ENCODE data around the gene HYCC1. TPM values are rescaled to one million over a fixed set of nuclear protein-coding genes. Genes with fewer than 3 reads are reported as not detected.

Gene HYCC1
- total RNA-seq, 1 experiment from 2014 or later: 28.2 TPM

GRCh38 chr7:23020742-23021401, 6.9 kb upstream of the HYCC1 start:
- peak overlapping the region; percentile 70 for H2AFZ ChIP-seq
- H3K9me2 ChIP-seq (ENCODE audit: insufficient read depth): no peaks in the 10 kb centered on the region
- H3K79me2 ChIP-seq (ENCODE audit: low read depth): no peaks in the 10 kb centered on the region
- no TSS peak for BruUV-seq (replicated peaks)
- no peak overlapping the region for H3K4me3 ChIP-seq
- peak overlapping the region; percentile 62 for H3K4me2 ChIP-seq
- intact Hi-C loops (cut with micrococcal nuclease; ENCODE audit: unreplicated experiment): no loop called here
- POLR2A ChIA-PET (ENCODE audit: unreplicated experiment): interaction anchor here (0.6 kb wide), 1 partner anchor 396 kb away, joined by 38 read pairs; no protein-coding TSS in a partner anchor
- peaks cover 21% of the 10 kb centered on the region for H3K4me1 ChIP-seq (replicated peaks; ENCODE audit: insufficient read depth)
- CTCF ChIA-PET: interaction anchor here (0.7 kb wide), 2 partner anchors 34 to 301 kb away, joined by 3 to 5 read pairs; no protein-coding TSS in a partner anchor
- DNase-seq: peak; percentile 34 to 94
- TF ChIP-seq EZH2 (IDR thresholded peaks at IDR 0.05; ENCODE audit: low read depth): no peak
- TF ChIP-seq CTCF (conservative IDR thresholded peaks at IDR 0.05): no peak
- peaks cover 8% of the 10 kb centered on the region; the same call in 1 of the 2 replicates for H3K9me3 ChIP-seq (ENCODE audit: insufficient read depth, low read depth)
- H3K27ac ChIP-seq: peak overlapping the region; percentile 84
- no peaks in the 10 kb centered on the region for H3K27me3 ChIP-seq (ENCODE audit: insufficient read depth, low read depth)
- no peaks in the 10 kb centered on the region for H4K20me1 ChIP-seq (ENCODE audit: insufficient read depth)
- H3K36me3 ChIP-seq (ENCODE audit: low read depth): no peaks in the 10 kb centered on the region
- peaks cover 17% of the 10 kb centered on the region; the same call in 1 of the 2 replicates for H3F3A ChIP-seq (ENCODE audit: insufficient read depth, low read depth)

GRCh38 chr7:23018750-23019149, 4.8 kb upstream of the HYCC1 start:
- Histone ChIP-seq H3K27me3 (ENCODE audit: insufficient read depth, low read depth) (no peaks in the 10 kb centered on the region), H3K4me3 (no peak overlapping the region), H3K4me1 (replicated peaks; ENCODE audit: insufficient read depth) (peaks cover 21% of the 10 kb centered on the region), H2AFZ (no peak overlapping the region), H3K36me3 (ENCODE audit: low read depth) (no peaks in the 10 kb centered on the region), H3K9me2 (ENCODE audit: insufficient read depth) (no peaks in the 10 kb centered on the region), H3K4me2 (no peak overlapping the region), H4K20me1 (ENCODE audit: insufficient read depth) (no peaks in the 10 kb centered on the region), H3K27ac (no peak overlapping the region), H3F3A (ENCODE audit: insufficient read depth, low read depth) (peaks cover 17% of the 10 kb centered on the region; the same call in 1 of the 2 replicates), H3K79me2 (ENCODE audit: low read depth) (no peaks in the 10 kb centered on the region), H3K9me3 (ENCODE audit: insufficient read depth, low read depth) (peaks cover 8% of the 10 kb centered on the region; the same call in 1 of the 2 replicates)
- peak in 1 of 2 experiments; percentile 18 for DNase-seq
- POLR2A ChIA-PET (ENCODE audit: unreplicated experiment): no interaction called here
- CTCF ChIA-PET: interaction anchor here (0.9 kb wide), 1 partner anchor 291 kb away, joined by 3 read pairs; no protein-coding TSS in a partner anchor
- intact Hi-C loops (cut with micrococcal nuclease; ENCODE audit: unreplicated experiment): no loop called here
- TF ChIP-seq EZH2 (IDR thresholded peaks at IDR 0.05; ENCODE audit: low read depth) (no peak), CTCF (conservative IDR thresholded peaks at IDR 0.05) (no peak)
- no TSS peak for BruUV-seq (replicated peaks)

DNA sequence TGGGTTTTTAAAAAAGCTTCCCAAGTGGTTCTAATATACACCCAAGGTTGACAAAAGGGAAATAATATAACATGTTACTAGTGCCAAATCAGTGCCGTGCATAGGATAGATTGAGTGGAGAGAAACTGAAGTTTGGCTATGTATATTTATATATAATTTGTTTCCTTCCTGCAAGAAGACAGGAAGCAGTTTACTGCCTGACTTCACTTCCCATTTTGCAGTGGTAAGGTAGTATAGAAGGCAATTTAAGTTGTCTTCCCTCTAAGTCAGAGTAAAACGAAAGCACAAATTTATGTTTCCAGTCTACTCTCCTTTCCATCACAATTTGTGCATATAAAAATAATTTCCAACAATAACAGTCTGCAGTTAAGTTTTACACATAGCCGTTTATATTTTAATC, 3.4 kb upstream of the HYCC1 start:
- no peak overlapping the region for H3K27ac ChIP-seq
- intact Hi-C loops (cut with micrococcal nuclease; ENCODE audit: unreplicated experiment): no loop called here
- H3K4me3 ChIP-seq: no peak overlapping the region
- H3K27me3 ChIP-seq (ENCODE audit: insufficient read depth, low read depth): no peaks in the 10 kb centered on the region
- H2AFZ ChIP-seq: no peak overlapping the region
- BruUV-seq (replicated peaks): no TSS peak
- H3F3A ChIP-seq (ENCODE audit: insufficient read depth, low read depth): peaks cover 17% of the 10 kb centered on the region; the same call in 1 of the 2 replicates
- peak in 1 of 2 experiments; percentile 17 for DNase-seq
- H3K9me3 ChIP-seq (ENCODE audit: insufficient read depth, low read depth): peaks cover 8% of the 10 kb centered on the region; the same call in 1 of the 2 replicates
- no peaks in the 10 kb centered on the region for H3K36me3 ChIP-seq (ENCODE audit: low read depth)
- ChIA-PET CTCF (no interaction called here), POLR2A (ENCODE audit: unreplicated experiment) (no interaction called here)
- peaks cover 27% of the 10 kb centered on the region for H3K4me1 ChIP-seq (replicated peaks; ENCODE audit: insufficient read depth)
- H3K79me2 ChIP-seq (ENCODE audit: low read depth): peaks cover 4% of the 10 kb centered on the region; the same call in 1 of the 2 replicates
- H4K20me1 ChIP-seq (ENCODE audit: insufficient read depth): no peaks in the 10 kb centered on the region
- H3K9me2 ChIP-seq (ENCODE audit: insufficient read depth): no peaks in the 10 kb centered on the region
- no peak overlapping the region for H3K4me2 ChIP-seq
- TF ChIP-seq CTCF (conservative IDR thresholded peaks at IDR 0.05) (no peak), EZH2 (IDR thresholded peaks at IDR 0.05; ENCODE audit: low read depth) (no peak)

Measured in PC-9 (cell line).